K562 (cell line): ENCODE measurements around the gene NUP62CL.

Experiments used
- NFIC ChIP-seq: fragments of 450-650 bp; IDR thresholded peaks from 2 replicates; pipeline ENCODE4 v1.6.1; 2017; ENCODE audit warnings: mild to moderate bottlenecking, inconsistent platforms
- TF ChIP-seq, protein P1 (sequence below): sonication (generic); formaldehyde crosslinking; IDR thresholded peaks from 2 replicates; pipeline ENCODE4 v1.8.1; 2023; ENCODE audit warnings: mild to moderate bottlenecking, missing genetic modification reagents

DNA sequence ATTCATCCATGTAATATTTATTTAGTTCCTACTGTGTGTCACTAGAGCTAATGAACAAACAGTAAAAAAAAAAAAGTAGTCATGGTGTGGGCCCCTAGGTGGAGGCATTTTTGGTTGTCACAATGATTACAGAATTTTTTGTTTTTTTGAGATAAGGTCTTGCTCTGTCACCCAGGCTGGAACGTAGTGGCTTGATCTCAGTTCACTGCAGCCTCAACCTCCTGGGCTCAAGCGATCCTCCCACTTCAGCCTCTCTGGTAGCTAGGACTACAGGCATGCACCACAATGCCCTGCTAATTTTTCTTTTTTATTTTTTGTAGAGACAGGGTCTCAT is 22.2 kb upstream of the NUP62CL start:
- TF ChIP-seq, protein P1, sequence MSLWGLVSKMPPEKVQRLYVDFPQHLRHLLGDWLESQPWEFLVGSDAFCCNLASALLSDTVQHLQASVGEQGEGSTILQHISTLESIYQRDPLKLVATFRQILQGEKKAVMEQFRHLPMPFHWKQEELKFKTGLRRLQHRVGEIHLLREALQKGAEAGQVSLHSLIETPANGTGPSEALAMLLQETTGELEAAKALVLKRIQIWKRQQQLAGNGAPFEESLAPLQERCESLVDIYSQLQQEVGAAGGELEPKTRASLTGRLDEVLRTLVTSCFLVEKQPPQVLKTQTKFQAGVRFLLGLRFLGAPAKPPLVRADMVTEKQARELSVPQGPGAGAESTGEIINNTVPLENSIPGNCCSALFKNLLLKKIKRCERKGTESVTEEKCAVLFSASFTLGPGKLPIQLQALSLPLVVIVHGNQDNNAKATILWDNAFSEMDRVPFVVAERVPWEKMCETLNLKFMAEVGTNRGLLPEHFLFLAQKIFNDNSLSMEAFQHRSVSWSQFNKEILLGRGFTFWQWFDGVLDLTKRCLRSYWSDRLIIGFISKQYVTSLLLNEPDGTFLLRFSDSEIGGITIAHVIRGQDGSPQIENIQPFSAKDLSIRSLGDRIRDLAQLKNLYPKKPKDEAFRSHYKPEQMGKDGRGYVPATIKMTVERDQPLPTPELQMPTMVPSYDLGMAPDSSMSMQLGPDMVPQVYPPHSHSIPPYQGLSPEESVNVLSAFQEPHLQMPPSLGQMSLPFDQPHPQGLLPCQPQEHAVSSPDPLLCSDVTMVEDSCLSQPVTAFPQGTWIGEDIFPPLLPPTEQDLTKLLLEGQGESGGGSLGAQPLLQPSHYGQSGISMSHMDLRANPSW = no peak
- TF ChIP-seq NFIC = peak; percentile 34; the same call in 1 of the 2 replicates
